Measurements from ENCODE around the gene PCNX3. TPM values are rescaled to one million over a fixed set of nuclear protein-coding genes. Genes with fewer than 3 reads are reported as not detected.
A peak's percentile ranks its signal among the peaks of the same experiment; 100 is the strongest.

PCNX3 gene
- polyA plus RNA-seq, 1 donor (not counting 4 experiments of a cell fraction or from before 2014, with no cell fraction given) = 6.1 TPM

- peaks cover 5% of the 10 kb centered on the region for H4K20me1 ChIP-seq (ENCODE audit: control insufficient read depth, extremely low read depth, insufficient read depth, low read length)
- H3K4me2 ChIP-seq (ENCODE audit: control insufficient read depth, extremely low read depth, insufficient read depth, low read depth, low read length) = peak within 1 kb of the TSS; percentile 100
- H3K36me3 ChIP-seq (ENCODE audit: control insufficient read depth in 2 of 2, extremely low read depth in 1 of 2, insufficient read depth in 2 of 2, low read length in 2 of 2) = peaks cover 0 to 2% of the 10 kb centered on the region in 2 experiments
- peak within 1 kb of the TSS; percentile 96 for H2AFZ ChIP-seq (ENCODE audit: control insufficient read depth, low read length)
- H3K4me3 ChIP-seq (ENCODE audit: control insufficient read depth in 2 of 3, extremely low read depth in 1 of 3, insufficient read depth in 2 of 3, low read depth in 1 of 3, low read length in 3 of 3) = peak within 1 kb of the TSS; percentile 85 to 90 (median 88)
- H3K9me3 ChIP-seq (ENCODE audit: control insufficient read depth, low read depth, low read length) = no peaks in the 10 kb centered on the region
- FAIRE-seq (peak; percentile 41), DNase-seq (ENCODE audit: low read depth, low spot score) (peak; percentile 79)
- no peaks in the 10 kb centered on the region for H3K27me3 ChIP-seq (ENCODE audit: control insufficient read depth, extremely low read depth, insufficient read depth, low read length)
- H3K79me2 ChIP-seq (ENCODE audit: control insufficient read depth, insufficient read depth, low read length) = peaks cover 44% of the 10 kb centered on the region
- peaks cover 53% of the 10 kb centered on the region for H3K4me1 ChIP-seq (ENCODE audit: control insufficient read depth, extremely low read depth, insufficient read depth, low read length)
- peak within 1 kb of the TSS; percentile 92 for H3K27ac ChIP-seq (ENCODE audit: control insufficient read depth, insufficient read depth, low read length)
- H3K9me1 ChIP-seq (ENCODE audit: control insufficient read depth, extremely low read depth, insufficient read depth, low read length) = no peaks in the 10 kb centered on the region
- dilution Hi-C loops (cut with MboI; ENCODE audit: extremely low pct_ligation_motif_present, low sequenced_read_pairs) = no loop called here
- TF ChIP-seq CTCF (optimal IDR thresholded peaks at IDR 0.05 in 1 of 3, IDR thresholded peaks at IDR 0.05 in 1 of 3, conservative IDR thresholded peaks at IDR 0.05 in 1 of 3; ENCODE audit: extremely low read depth in 1 of 3, insufficient read depth in 2 of 3, low read length in 3 of 3) (peak in 2 of 3 experiments; percentile 14 to 27), EZH2 (IDR thresholded peaks at IDR 0.05; ENCODE audit: low read length) (no peak)
- H3K9ac ChIP-seq (ENCODE audit: control insufficient read depth, extremely low read depth, insufficient read depth, low read length) = peak within 1 kb of the TSS; percentile 92
These were observed 45.3 kb upstream of the PCNX3 start, which contains the start of gene ZNRD2 for GRCh38 chr11:65569973-65570918. Gene ZNRD2 (plus strand): TSS chr11:65570477. CDS start chr11:65570492, 15 bp downstream.

- no peaks in the 10 kb centered on the region for H3K27me3 ChIP-seq (ENCODE audit: control insufficient read depth, extremely low read depth, insufficient read depth, low read length)
These were observed 44.2 kb upstream of the PCNX3 start for GRCh38 chr11:65571420-65571819.

More at GRCh38 chr11:65571420-65571819, 44.2 kb upstream of the PCNX3 start:
- Histone ChIP-seq H3K9me3 (ENCODE audit: control insufficient read depth, low read depth, low read length) (no peaks in the 10 kb centered on the region), H3K27ac (ENCODE audit: control insufficient read depth, insufficient read depth, low read length) (peak overlapping the region; percentile 92), H4K20me1 (ENCODE audit: control insufficient read depth, extremely low read depth, insufficient read depth, low read length) (peaks cover 5% of the 10 kb centered on the region), H3K4me2 (ENCODE audit: control insufficient read depth, extremely low read depth, insufficient read depth, low read depth, low read length) (peak overlapping the region; percentile 100), H3K4me3 (ENCODE audit: control insufficient read depth in 2 of 3, extremely low read depth in 1 of 3, insufficient read depth in 2 of 3, low read depth in 1 of 3, low read length in 3 of 3) (peak overlapping the region; percentile 85 to 90 (median 88)), H3K79me2 (ENCODE audit: control insufficient read depth, insufficient read depth, low read length) (peaks cover 43% of the 10 kb centered on the region), H3K9me1 (ENCODE audit: control insufficient read depth, extremely low read depth, insufficient read depth, low read length) (no peaks in the 10 kb centered on the region), H3K36me3 (ENCODE audit: control insufficient read depth in 2 of 2, extremely low read depth in 1 of 2, insufficient read depth in 2 of 2, low read length in 2 of 2) (peaks cover 0 to 2% of the 10 kb centered on the region in 2 experiments), H3K4me1 (ENCODE audit: control insufficient read depth, extremely low read depth, insufficient read depth, low read length) (peaks cover 49% of the 10 kb centered on the region), H2AFZ (ENCODE audit: control insufficient read depth, low read length) (no peak overlapping the region), H3K9ac (ENCODE audit: control insufficient read depth, extremely low read depth, insufficient read depth, low read length) (peak overlapping the region; percentile 92)
- dilution Hi-C loops (cut with MboI; ENCODE audit: extremely low pct_ligation_motif_present, low sequenced_read_pairs) = no loop called here
- FAIRE-seq (no peak), DNase-seq (ENCODE audit: low read depth, low spot score) (no peak)
- TF ChIP-seq EZH2 (IDR thresholded peaks at IDR 0.05; ENCODE audit: low read length) (no peak), CTCF (optimal IDR thresholded peaks at IDR 0.05 in 1 of 3, IDR thresholded peaks at IDR 0.05 in 1 of 3, conservative IDR thresholded peaks at IDR 0.05 in 1 of 3; ENCODE audit: extremely low read depth in 1 of 3, insufficient read depth in 2 of 3, low read length in 3 of 3) (no peak)
